Endothelial cell of umbilical vein (primary cell): ENCODE data around the gene GMCL2.

Experiments used
- EZH2 ChIP-seq: IDR thresholded peaks from 2 replicates; pipeline ENCODE4 v1.6.1; 2012; ENCODE audit warnings: borderline replicate concordance, low read depth, mild to moderate bottlenecking, moderate library complexity, low read length, inconsistent platforms; ENCODE audit not compliant: severe bottlenecking
- MAX ChIP-seq: IDR thresholded peaks from 2 replicates; pipeline ENCODE4 v1.6.1; 2011; ENCODE audit not compliant: insufficient read depth, insufficient read length
- POLR2A ChIP-seq: IDR thresholded peaks from 2 replicates; pipeline ENCODE4 v1.6.1; 2012; ENCODE audit warnings: low read depth, mild to moderate bottlenecking, control low read depth, low read length
- POLR2AphosphoS5 ChIP-seq: IDR thresholded peaks from 2 replicates; pipeline ENCODE4 v1.6.1; 2012; ENCODE audit warnings: low read depth, mild to moderate bottlenecking, control low read depth, low read length, moderate library complexity; ENCODE audit not compliant: insufficient read depth
- TF ChIP-seq, protein P1 (sequence below), 2 donors: IDR thresholded peaks; 1 replicate in 1 of 2; 2 replicates in 1 of 2; pipeline ENCODE4 v1.5.1; 2011; ENCODE audit warnings: low read length in 2 of 2, mild to moderate bottlenecking in 2 of 2, moderate library complexity in 2 of 2, control low read depth in 1 of 2, inconsistent platforms in 1 of 2, low read depth in 1 of 2; ENCODE audit not compliant: insufficient read depth in 1 of 2; ENCODE audit errors: extremely low read depth in 1 of 2

GRCh38 chr5:178145965-178146820 is 41.0 kb downstream of the GMCL2 start:
- TF ChIP-seq, protein P1, sequence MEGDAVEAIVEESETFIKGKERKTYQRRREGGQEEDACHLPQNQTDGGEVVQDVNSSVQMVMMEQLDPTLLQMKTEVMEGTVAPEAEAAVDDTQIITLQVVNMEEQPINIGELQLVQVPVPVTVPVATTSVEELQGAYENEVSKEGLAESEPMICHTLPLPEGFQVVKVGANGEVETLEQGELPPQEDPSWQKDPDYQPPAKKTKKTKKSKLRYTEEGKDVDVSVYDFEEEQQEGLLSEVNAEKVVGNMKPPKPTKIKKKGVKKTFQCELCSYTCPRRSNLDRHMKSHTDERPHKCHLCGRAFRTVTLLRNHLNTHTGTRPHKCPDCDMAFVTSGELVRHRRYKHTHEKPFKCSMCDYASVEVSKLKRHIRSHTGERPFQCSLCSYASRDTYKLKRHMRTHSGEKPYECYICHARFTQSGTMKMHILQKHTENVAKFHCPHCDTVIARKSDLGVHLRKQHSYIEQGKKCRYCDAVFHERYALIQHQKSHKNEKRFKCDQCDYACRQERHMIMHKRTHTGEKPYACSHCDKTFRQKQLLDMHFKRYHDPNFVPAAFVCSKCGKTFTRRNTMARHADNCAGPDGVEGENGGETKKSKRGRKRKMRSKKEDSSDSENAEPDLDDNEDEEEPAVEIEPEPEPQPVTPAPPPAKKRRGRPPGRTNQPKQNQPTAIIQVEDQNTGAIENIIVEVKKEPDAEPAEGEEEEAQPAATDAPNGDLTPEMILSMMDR (IDR thresholded peaks at IDR 0.05; ENCODE audit: extremely low read depth in 1 of 2, insufficient read depth in 1 of 2, low read depth in 1 of 2, low read length in 2 of 2): peak; percentile 78 to 86
- TF ChIP-seq POLR2A (peak; percentile 18), EZH2 (no peak), POLR2AphosphoS5 (no peak), MAX (no peak)
